WTC11 (cell line): ENCODE measurements around the gene CFAP299. TPM values are rescaled to one million over a fixed set of nuclear protein-coding genes. Genes with fewer than 3 reads are reported as not detected.

Source experiments
- ATAC-seq: fragments of 200-7000 bp; cut with Tn5 transposase; 2 replicates; pipeline ENCODE4 v1.10.0; 2021; ENCODE audit warnings: mild to moderate bottlenecking, moderate library complexity
- CTCF ChIA-PET: fragments of 300-600 bp; sonication (Branson Sonifier 250); formaldehyde crosslinking; loops from one replicate; lab custom pipeline; 2021; ENCODE audit warnings: antibody characterized with exemption; lab: Charles Lee
- POLR2A ChIA-PET: fragments of 350-600 bp; sonication (Branson Sonifier 250); formaldehyde crosslinking; loops from one replicate; lab custom pipeline; 2021; ENCODE audit warnings: antibody characterized with exemption; lab: Charles Lee
- DNase-seq: peaks from one replicate; pipeline ENCODE4 v3.0.0; 2021; ENCODE audit warnings: low spot score
- H3K27ac Mint-ChIP-seq: 2 replicates; pipeline ENCODE4 v1.8.0; 2021; ENCODE audit warnings: mixed read lengths
- H3K27me3 Mint-ChIP-seq: 2 replicates; pipeline ENCODE4 v1.8.0; 2021; ENCODE audit warnings: low read depth, mild to moderate bottlenecking, moderate library complexity, mixed read lengths
- H3K36me3 Mint-ChIP-seq: 2 replicates; pipeline ENCODE4 v1.8.0; 2021; ENCODE audit warnings: mixed read lengths
- H3K4me1 Mint-ChIP-seq: 2 replicates; pipeline ENCODE4 v1.8.0; 2022; ENCODE audit warnings: mixed read lengths
- H3K4me3 Mint-ChIP-seq: 2 replicates; pipeline ENCODE4 v1.8.0; 2021; ENCODE audit warnings: mild to moderate bottlenecking, moderate library complexity, mixed read lengths
- H3K9me3 Mint-ChIP-seq: 2 replicates; pipeline ENCODE4 v1.8.0; 2021; ENCODE audit warnings: mixed read lengths
- CTCF ChIP-seq: fragments of 200-600 bp; IDR thresholded peaks from 2 replicates; pipeline ENCODE4 v1.8.0; 2022; ENCODE audit warnings: antibody characterized with exemption
- EMX1 ChIP-seq: fragments of 250-450 bp; sonication (Bioruptor Pico); IDR thresholded peaks from 2 replicates; pipeline ENCODE4 v1.8.0; 2021; ENCODE audit warnings: mild to moderate bottlenecking
- GTF2I ChIP-seq: fragments of 250-450 bp; sonication (Bioruptor Pico); conservative IDR thresholded peaks from 2 replicates; pipeline ENCODE4 v1.4.0; 2021; ENCODE audit warnings: mild to moderate bottlenecking
- RORB ChIP-seq: fragments of 250-450 bp; sonication (Bioruptor Pico); IDR thresholded peaks from 2 replicates; pipeline ENCODE4 v1.9.0; 2021; ENCODE audit warnings: mild to moderate bottlenecking
- SOX15 ChIP-seq: fragments of 250-450 bp; sonication (Bioruptor Pico); IDR thresholded peaks from 2 replicates; pipeline ENCODE4 v1.9.0; 2021; ENCODE audit warnings: mild to moderate bottlenecking
- ZNF121 ChIP-seq: sonication (generic); formaldehyde crosslinking; IDR thresholded peaks from 2 replicates; pipeline ENCODE4 v1.8.0; 2023; ENCODE audit warnings: missing genetic modification reagents
- ZNF138 ChIP-seq: sonication (generic); formaldehyde crosslinking; conservative IDR thresholded peaks from 2 replicates; pipeline ENCODE4 v1.8.1; 2022; ENCODE audit warnings: mild to moderate bottlenecking, moderate library complexity, missing genetic modification reagents
- ZNF317 ChIP-seq: sonication (generic); formaldehyde crosslinking; IDR thresholded peaks from 2 replicates; pipeline ENCODE4 v1.8.1; 2023; ENCODE audit warnings: low read depth, mild to moderate bottlenecking, moderate library complexity, missing genetic modification reagents, borderline replicate concordance
- ZNF423 ChIP-seq: fragments of 250-450 bp; sonication (Bioruptor Pico); IDR thresholded peaks from 2 replicates; pipeline ENCODE4 v2.1.2; 2022; ENCODE audit warnings: mild to moderate bottlenecking, moderate library complexity
- ZNF671 ChIP-seq: fragments of 250-450 bp; sonication (Bioruptor Pico); IDR thresholded peaks from 2 replicates; pipeline ENCODE4 v1.8.0; 2021; ENCODE audit warnings: mild to moderate bottlenecking
- total RNA-seq: library from RNA; stranded (reverse); gene quantifications from 3 replicates; pipeline ENCODE4 v1.2.3, GENCODE V29; 2021
- TF ChIP-seq, protein P1 (sequence below): fragments of 250-450 bp; sonication (Bioruptor Pico); conservative IDR thresholded peaks from 2 replicates; pipeline ENCODE4 v1.9.0; 2021; ENCODE audit warnings: mild to moderate bottlenecking

The CFAP299 gene
- total RNA-seq, 1 experiment from 2014 or later, result not detected

- no peak for DNase-seq
- TF ChIP-seq ZNF671 (CRISPR knock-in tag), result no peak
- TF ChIP-seq CTCF, result peak; percentile 39; the same call in 1 of the 2 replicates
- no peak for TF ChIP-seq SOX15 (CRISPR knock-in tag)
- H3K36me3 Mint-ChIP-seq, result no peaks in the 10 kb centered on the region
- H3K27me3 Mint-ChIP-seq, result no peaks in the 10 kb centered on the region; the same call in none of the 2 replicates
- ATAC-seq, result no peak
- peaks cover 20% of the 10 kb centered on the region for H3K4me1 Mint-ChIP-seq
- ChIA-PET POLR2A (no interaction called here), CTCF (interaction anchor here (0.6 to 3.0 kb wide), 10 partner anchors 8 to 709 kb away, joined by 3 to 39 read pairs (median 5); no protein-coding TSS in a partner anchor)
- 0 out of 2 replicates have a peak, but pooled peaks cover 4% of the 10 kb centered on the region for H3K9me3 Mint-ChIP-seq
- no peak overlapping the region for H3K27ac Mint-ChIP-seq
- H3K4me3 Mint-ChIP-seq, result no peak overlapping the region
Observed at GRCh38 chr4:80361329-80361900, 25.9 kb downstream of the CFAP299 start.

- no peaks in the 10 kb centered on the region for H3K36me3 Mint-ChIP-seq
- TF ChIP-seq EMX1 (CRISPR knock-in tag) (no peak), CTCF (peak; percentile 29; the same call in 1 of the 2 replicates)
- no peaks in the 10 kb centered on the region; the same call in 1 of the 2 replicates for H3K27me3 Mint-ChIP-seq
- H3K4me1 Mint-ChIP-seq, result peaks cover 21% of the 10 kb centered on the region
- ChIA-PET CTCF (interaction anchor here (0.6 to 3.0 kb wide), 28 partner anchors 9 to 707 kb away, joined by 3 to 39 read pairs (median 4); partner anchors contain the start of genes BMP3 and CFAP299), POLR2A (interaction anchor here (0.7 kb wide), 1 partner anchor 668 kb away, joined by 3 read pairs; no protein-coding TSS in a partner anchor)
- H3K9me3 Mint-ChIP-seq, result 0 out of 2 replicates have a peak, but pooled peaks cover 4% of the 10 kb centered on the region
- DNase-seq (peak; percentile 68), ATAC-seq (peak; percentile 77)
- H3K4me3 Mint-ChIP-seq, result no peak overlapping the region
- no peak overlapping the region for H3K27ac Mint-ChIP-seq
Observed at GRCh38 chr4:80362578-80363181, 27.1 kb downstream of the CFAP299 start.

- ChIA-PET POLR2A (no interaction called here), CTCF (interaction anchor here (0.8 to 1.2 kb wide), 4 partner anchors 115 to 673 kb away, joined by 3 to 8 read pairs (median 4); no protein-coding TSS in a partner anchor)
- TF ChIP-seq ZNF121 (CRISPR knock-in tag), result no peak
- 0 out of 2 replicates have a peak, but pooled peaks have one; percentile 28 for TF ChIP-seq CTCF
- TF ChIP-seq RORB, result no peak
- TF ChIP-seq ZNF423 (CRISPR knock-in tag), result no peak
- TF ChIP-seq ZNF138 (CRISPR knock-in tag), result no peak
- TF ChIP-seq, protein P1, sequence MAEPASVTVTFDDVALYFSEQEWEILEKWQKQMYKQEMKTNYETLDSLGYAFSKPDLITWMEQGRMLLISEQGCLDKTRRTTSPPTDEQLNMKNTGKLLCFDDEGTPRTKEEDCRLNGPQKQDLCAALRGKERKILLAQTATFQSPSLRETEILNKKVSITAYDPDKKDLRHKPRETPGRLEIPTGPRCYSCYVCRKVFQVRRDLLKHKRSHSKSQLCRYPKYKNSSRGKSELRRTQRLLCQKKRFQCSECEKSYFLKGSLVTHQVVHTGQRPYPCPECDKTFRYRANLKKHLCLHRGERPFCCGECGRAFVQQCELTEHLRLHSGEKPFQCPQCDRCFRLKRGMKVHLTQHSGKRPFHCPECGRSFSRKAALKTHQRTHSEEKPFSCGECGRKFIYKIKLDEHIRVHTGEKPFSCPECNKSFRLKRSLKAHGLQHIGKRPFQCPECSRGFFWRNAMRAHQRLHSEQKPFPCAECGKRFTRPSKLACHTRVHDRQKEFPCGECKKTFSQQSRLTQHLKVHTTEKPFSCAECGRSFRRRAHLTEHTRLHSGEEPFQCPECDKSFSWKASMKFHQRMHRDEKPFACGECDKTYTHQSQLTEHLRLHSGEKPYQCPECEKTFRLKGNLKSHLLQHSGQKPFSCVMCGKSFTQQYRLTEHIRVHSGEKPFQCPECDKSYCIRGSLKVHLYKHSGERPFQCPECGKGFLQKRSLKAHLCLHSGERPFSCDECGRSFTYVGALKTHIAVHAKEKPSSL (CRISPR knock-in tag), result no peak
- TF ChIP-seq GTF2I, result no peak
- 0 out of 2 replicates have a peak, but pooled peaks have one; percentile 29 for TF ChIP-seq ZNF317 (CRISPR knock-in tag)
- Mint-ChIP-seq H3K4me3 (no peak overlapping the region), H3K27me3 (no peaks in the 10 kb centered on the region; the same call in 1 of the 2 replicates), H3K36me3 (peaks cover 18% of the 10 kb centered on the region), H3K4me1 (peaks cover 10% of the 10 kb centered on the region), H3K27ac (no peak overlapping the region), H3K9me3 (peaks cover 27% of the 10 kb centered on the region)
- peak; percentile 52 for DNase-seq
- peak; percentile 91 for ATAC-seq
Observed at GRCh38 chr4:80365928-80366327, 30.4 kb downstream of the CFAP299 start.
